HG02763 (cell line): ENCODE data around the gene DISP2.

Experiments used
- ATAC-seq: cut with Tn5 transposase; IDR thresholded peaks from one replicate; pipeline ENCODE4 v1.9.1; 2021; ENCODE audit warnings: mild to moderate bottlenecking, moderate library complexity; ENCODE audit not compliant: unreplicated experiment

Gene DISP2

GRCh38 chr15:40340740-40341400 is 17.1 kb upstream of the DISP2 start, which contains the start of gene CCDC9B:
Gene CCDC9B (minus strand): TSS chr15:40340939. CDS start chr15:40340819, 120 bp downstream.
- no peak for ATAC-seq

DNA sequence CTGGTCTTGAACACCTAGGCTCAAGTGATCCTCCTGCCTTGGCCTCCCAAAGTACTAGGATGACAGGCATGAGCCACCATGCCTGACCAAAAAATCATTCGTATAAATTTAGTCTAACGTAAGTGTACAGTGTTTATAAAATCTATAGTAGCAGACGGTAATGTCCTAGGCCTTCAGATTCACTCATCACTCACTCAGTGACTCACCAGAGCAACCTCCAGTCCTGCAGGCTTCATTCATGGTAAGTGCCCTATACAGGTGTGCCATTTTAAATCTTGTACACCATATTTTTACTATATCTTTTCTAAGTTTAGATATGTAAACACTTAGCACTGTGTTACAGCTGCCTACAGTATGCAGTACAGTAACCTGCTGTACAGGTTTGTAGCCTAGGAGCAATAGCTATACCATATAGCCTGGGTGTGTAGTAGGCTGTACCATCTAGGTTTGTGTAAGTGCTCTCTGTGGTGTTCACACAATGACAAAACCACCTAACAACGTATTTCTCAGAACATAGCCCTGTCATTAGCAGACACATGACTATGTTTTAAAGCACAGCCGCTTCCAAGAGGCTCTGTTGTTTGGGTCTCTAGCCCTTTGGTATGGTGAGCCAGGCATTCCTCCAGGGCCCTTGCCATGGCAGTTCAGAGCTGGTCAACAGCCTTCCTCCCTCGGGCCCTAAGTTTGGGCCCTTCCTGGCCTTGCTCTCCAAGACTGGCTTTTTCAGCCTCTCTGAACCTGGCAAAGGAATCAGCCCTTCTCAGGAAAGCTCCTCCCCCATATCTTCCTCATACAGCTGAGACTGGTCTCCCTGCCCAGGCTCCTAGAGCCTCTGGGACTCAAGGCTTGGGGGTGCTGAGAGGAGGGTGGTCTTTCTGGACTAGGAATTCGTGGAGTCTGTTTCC is 15.4 kb upstream of the DISP2 start:
- no peak for ATAC-seq

DNA sequence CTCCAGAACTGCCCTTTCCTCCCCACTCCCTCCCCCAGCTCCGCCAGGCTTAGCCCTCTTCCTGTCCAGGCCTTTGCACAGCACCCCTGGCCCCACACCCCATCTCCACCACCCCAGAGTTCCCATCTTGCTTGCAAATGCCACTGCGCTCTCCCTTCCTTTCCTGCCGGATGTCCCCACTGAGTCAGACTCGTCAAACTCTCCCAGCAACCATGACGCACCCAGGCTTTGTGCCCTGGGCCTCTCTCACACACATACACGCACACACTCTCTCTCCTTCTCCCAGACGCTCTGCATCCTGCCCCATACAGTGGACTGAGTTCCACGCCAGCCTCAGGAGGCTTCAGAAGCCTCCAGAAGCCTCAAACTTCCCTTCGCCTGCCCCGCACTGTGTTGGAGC is 14.5 kb upstream of the DISP2 start:
- no peak for ATAC-seq

DNA sequence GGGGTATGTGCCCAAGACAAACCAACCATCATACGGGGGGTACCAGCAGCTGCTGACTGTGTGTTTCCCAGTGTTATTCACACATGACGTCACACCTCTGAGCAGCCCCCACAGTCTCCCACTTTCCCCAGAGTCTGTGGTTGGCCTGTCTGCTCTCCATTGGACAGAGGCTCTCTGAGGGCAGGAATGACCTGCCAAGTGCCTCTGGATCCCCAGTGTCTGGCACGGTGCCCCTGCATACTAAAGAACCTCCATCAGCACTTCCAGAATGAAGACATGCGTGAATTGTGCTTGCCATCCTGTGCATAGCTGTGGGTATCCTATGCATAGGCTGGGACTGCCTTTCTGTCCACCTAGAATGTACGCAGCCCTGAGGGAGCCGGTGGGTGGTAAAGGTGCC is 13.8 kb upstream of the DISP2 start:
- ATAC-seq, result no peak

DNA sequence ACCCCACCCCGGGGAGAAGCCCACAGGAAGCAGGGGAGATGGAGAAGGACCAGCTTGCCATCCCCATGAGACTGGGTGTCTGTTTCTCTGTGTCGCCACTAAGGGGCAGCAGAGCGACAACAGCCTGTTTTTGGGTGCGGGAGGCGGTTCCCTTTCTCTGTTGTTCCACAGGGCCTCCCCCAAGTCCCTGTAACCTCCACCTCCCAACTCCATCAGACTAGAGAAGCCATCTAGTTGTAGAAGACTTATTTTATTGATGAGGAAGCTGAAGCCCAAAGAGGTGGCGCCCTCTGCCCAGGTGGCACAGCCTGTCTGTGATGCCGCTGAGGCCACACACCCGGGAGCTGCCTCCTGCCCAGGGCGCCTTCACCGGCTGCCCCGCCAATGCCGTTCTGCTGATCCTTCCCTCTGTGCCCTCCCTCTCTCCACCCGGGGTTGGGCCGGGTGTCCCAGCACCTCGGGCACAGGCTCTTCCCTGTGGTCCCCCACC is 13.3 kb upstream of the DISP2 start:
- ATAC-seq, result no peak

DNA sequence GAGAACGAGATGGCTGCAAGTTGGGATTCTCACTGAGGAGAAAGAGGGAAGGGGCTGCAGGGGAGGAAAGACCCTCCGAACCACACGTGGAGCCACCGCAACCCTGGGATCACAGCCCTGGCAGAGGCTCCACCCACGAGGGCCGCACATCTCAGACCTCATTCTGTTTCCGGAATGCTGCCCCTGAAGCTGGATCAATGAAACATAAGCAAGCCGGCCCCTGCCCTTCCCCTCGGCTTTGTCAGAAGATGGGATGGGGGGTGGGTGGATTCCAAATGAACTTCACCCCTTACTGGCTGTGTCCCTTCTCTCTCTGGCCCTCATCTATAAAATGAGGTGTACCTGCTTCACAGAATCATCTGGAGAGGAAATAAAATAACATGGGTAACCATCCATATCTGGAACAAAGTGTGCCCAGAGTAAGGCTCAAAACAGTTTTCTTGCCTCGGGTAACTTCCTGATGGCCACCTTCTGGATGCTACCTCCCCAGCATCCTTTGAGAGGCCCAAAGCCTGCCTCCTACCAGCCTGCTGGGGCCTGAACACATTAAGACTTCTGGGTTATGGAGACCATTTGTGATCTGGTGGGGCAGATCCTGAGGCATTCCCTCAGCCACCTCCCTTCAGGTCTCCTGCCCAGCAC is 12.7 kb upstream of the DISP2 start:
- no peak for ATAC-seq

DNA sequence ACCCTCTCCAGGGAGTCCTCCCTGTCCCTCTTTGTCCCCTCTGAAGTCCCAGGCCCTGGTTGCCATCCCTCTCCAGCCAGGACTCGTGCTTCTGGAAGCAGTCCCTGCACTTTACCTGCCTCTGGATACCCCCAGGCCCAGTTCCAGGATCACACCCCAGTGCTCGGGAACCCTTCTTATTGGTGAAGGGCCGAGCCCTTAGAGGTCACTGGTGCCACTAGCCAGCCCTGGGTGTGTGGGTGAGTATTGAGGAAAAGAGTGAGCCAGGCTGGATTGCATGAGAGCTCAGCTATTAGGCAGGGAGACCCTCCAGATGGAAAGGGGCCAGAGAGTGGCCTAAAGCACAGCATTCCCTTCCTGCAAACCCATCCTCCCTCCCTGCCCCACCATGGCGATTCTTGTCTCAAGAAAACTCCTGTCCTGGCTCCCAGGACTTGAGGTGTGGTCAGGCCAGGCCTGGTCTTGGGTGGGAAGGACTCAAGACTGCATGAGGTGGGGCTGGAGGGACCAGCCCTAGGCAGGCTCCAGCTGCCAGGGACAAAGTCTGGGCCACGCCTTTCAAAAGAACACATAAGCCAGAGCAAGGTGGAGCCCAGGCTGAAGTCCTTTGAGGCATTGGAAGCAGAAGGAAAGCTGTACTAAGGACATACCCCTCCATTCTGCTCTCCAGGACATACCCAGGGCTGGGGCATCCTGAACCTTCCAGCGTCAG is 12.0 kb upstream of the DISP2 start:
- ATAC-seq, result no peak

DNA sequence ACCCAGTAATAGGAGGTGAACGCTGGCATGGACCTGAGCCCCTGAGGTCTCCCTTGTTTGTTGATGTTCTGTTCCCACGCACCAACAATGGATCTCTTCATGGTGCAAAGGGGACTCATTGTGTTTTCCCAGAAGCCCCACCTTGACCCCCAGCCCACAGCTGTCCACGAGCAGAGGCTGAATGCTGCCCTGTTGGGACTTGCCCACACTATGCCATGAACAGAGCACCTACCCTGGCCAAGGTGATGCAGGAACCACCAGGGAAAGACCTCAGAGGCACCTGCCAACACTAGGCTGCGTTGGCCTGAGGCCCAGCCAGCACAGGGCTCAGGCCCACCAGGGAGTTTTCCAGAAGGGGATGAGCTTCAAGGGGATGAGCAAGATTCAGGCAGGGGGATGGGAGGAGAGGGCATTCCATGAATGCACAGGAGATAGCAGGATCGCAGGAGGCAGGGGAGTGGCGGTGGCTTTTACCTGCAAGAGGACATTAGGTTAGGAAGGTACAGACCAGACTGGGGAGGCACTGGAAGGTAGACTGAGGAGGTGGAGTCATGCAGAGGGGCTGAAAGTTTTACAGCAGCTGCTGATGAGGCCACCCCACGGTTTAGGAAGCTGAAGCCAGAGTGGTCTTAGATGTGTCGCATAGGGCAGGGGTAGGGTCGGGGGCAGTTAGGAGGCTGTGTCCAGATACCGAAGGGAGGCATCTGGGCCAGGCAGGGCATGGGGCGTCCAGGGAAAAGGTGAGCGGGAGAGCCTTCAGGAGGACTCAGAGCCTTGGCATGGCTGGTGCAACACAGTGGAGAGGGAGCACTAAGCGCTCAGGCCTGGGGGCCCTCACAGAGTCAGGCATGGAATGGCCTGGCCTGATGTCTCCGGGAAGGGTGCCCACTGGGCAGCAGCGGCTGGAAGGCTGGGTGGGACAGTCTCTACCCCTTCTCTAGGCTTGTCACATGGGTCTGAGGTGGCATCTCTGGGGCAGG is 11.2 kb upstream of the DISP2 start:
- ATAC-seq, result no peak

DNA sequence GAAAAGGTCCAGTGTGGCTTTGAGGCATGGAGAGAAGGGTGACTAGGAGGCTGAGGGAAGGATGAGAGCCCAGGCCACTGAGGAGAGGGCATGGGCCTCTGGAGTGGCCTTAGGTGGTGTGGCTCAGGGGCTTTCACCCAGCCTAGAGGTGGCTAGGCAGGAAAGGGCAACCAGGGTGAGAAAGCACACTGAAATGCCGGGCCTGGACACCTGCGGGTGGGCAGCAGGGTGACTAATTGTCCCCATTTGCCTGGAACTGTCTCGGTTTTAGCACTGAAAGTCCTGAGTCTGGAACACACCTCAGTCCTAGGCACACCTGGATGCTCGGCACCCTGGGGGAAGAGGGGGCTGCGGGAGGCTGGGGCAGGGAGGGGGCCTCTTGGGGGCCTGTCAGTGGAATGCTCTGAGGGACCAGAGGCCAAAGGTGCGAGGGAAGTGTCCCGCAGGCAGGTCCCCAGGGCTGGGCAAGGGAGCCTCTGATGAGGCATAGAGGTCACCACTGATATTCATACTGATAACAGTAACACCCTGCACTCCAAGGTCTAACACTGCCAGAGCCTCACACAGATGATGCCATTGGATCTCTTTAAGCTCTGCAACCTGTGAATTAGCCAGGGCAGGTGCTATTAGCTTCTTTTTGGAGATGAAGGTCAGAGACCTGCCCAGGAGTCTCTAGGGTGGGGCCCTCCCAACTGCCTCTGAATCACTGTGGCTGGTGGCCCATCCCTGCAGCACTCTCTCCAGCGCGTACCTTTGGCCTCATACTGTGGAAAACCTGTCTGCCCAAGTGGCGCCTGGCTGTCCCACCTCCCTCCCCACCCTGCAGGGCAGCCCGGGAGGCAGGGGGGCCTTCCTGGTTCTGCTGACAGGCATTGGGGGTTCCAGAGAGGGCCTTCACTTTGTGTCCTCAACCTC is 10.2 kb upstream of the DISP2 start:
- ATAC-seq, result no peak

GRCh38 chr15:40348474-40348870 is 9.5 kb upstream of the DISP2 start:
- ATAC-seq, result no peak

DNA sequence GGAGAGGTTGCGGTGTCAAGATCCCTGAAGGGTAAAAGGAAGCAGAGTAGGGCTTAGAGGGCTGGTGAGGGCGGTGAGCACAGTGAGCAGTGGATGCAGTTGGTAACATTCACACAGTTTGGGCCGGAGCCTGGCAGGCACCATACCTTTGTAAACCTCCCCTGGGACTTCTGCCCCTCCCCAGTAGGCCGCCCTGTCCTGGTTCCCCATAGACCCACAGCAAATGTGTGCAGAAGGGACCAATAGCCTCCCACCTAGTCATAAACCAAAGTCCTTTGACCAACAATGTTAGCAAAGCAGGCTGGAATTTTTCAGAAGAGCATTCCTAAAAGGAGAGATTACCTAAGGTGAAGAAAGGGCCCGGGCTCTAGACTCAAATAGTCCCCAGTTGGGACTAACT is 8.9 kb upstream of the DISP2 start:
- no peak for ATAC-seq

DNA sequence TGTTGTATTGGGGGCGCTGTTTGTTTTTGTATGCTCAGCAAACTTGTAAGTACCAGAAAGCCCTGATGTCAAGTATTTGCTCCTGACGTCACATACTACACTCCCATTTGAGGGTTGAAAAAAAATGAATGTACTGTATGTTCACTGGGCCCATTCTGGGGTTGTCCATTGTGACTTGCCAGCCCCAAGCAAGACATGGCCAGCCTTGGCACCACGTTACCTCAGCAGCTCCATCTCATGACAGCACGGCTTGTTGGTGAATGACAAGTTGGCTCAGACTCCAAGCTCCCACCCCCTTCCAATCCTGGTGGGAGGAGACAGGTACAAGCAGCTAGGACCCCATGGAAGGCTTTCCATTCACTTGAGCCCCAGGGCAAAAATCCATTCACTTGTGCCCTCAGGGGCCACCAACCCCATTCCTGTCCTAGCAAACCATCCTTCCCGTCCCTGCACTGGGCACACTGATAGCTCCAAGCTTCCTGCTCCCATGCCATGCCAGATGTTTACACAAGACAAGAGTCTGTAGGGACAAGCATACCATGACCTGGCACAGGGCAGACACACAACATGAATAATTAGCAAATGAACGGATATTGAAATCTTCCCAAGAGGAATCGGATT is 5.6 kb upstream of the DISP2 start:
- no peak for ATAC-seq

DNA sequence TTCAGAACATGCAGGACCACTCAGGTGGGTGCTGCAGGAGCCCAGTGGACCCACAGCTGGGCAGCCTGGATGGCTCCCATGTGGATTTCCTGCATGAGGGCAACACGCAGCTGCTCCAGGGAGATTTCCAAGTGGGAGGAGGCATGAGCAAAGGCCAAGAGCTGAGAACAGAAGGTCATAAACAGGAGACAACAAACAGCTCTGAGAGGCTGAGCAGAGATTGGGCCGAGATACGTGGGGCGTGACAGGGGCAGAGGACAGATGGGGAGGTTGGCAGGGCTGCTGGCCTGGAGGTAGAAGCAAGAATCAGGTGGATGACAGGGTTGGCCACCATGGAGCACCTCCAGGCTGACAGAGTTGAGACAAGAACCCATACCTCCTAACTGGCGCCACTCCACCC is 4.3 kb upstream of the DISP2 start:
- ATAC-seq, result no peak

GRCh38 chr15:40354408-40355171 is 3.4 kb upstream of the DISP2 start:
- no peak for ATAC-seq

- ATAC-seq, result no peak
Measured at GRCh38 chr15:40355976-40356585, 1.9 kb upstream of the DISP2 start.

DNA sequence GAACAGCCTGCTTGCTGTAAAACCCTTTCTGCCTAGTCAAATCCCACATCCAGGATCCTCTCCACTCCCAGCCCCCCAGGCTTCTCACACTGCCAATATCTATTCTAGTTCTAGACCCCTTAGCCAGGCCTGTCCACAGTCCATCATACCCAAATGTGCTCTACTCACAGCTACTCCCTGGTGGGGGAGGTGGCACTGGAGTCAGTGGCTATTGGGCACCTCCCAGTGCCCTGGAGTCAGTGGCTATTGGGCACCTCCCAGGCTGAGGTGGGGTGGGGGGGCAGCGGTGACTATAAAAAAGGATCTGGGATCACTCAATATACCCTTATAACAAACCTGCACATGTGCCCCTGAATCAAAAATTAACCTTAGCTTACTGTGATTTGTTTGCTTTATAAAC is 773 bp upstream of the DISP2 start:
- ATAC-seq, result no peak
